Uterus (tissue), 2 donors: ENCODE results near the gene TNNI2.

ENCODE experiments used
- CTCF ChIP-seq, 4 experiments: fragments of 200-600 bp in 2 of 4; fragments of 450-650 bp in 2 of 4; sonication (generic) in 2 of 4; IDR thresholded peaks; one replicate each; pipeline ENCODE4 v1.5.1; 2016 to 2019; ENCODE audit warnings: antibody characterized with exemption in 4 of 4, mild to moderate bottlenecking in 2 of 4, moderate library complexity in 1 of 4
- POLR2A ChIP-seq, 2 donors: fragments of 450-650 bp; IDR thresholded peaks; one replicate each; pipeline ENCODE4 v1.6.1; 2016; ENCODE audit warnings: antibody characterized with exemption in 2 of 2, mild to moderate bottlenecking in 1 of 2, moderate library complexity in 1 of 2

GRCh38 chr11:1827095-1827813 lies 11.5 kb upstream of the TNNI2 start:
- TF ChIP-seq POLR2A (IDR thresholded peaks at IDR 0.05): no peak
- TF ChIP-seq CTCF (IDR thresholded peaks at IDR 0.05): no peak
